H1 (cell line): ENCODE measurements around the gene CDK2. TPM values are rescaled to one million over a fixed set of nuclear protein-coding genes. Genes with fewer than 3 reads are reported as not detected.

ENCODE experiments used
- BCL11A ChIP-seq, 2 experiments: IDR thresholded peaks; one replicate each; pipeline ENCODE4 v1.6.1; 2011; ENCODE audit warnings: low read depth in 2 of 2, low read length in 2 of 2, mild to moderate bottlenecking in 2 of 2
- BRCA1 ChIP-seq: IDR thresholded peaks from 2 replicates; pipeline ENCODE4 v1.6.1; 2012; ENCODE audit warnings: low read depth, low read length, improper control_type of control experiment
- CBX5 ChIP-seq: fragments of 300-800, 300-1000 bp; sonication (generic); IDR thresholded peaks from 2 replicates; pipeline ENCODE4 v1.7.1; 2016; ENCODE audit warnings: antibody characterized with exemption, low read length, low read depth
- CHD1 ChIP-seq: IDR thresholded peaks from 2 replicates; pipeline ENCODE4 v1.6.1; 2012; ENCODE audit warnings: low read depth, low read length, improper control_type of control experiment
- CHD2 ChIP-seq: IDR thresholded peaks from 2 replicates; pipeline ENCODE4 v1.6.1; 2012; ENCODE audit warnings: low read length, improper control_type of control experiment
- CREB1 ChIP-seq: IDR thresholded peaks from 2 replicates; pipeline ENCODE4 v1.6.1; 2012; ENCODE audit warnings: inconsistent platforms
- CTBP2 ChIP-seq: IDR thresholded peaks from 2 replicates; pipeline ENCODE4 v1.7.0; 2011; ENCODE audit warnings: borderline replicate concordance, mild to moderate bottlenecking, moderate library complexity, mixed read lengths, low read length; ENCODE audit not compliant: insufficient read depth, insufficient read length
- EGR1 ChIP-seq: IDR thresholded peaks from 2 replicates; pipeline ENCODE4 v1.6.1; 2011; ENCODE audit warnings: low read depth, low read length, borderline replicate concordance
- JUN ChIP-seq: IDR thresholded peaks from 2 replicates; pipeline ENCODE4 v1.6.1; 2011; ENCODE audit warnings: low read depth, mild to moderate bottlenecking, improper control_type of control experiment, low read length
- JUND ChIP-seq: IDR thresholded peaks from 2 replicates; pipeline ENCODE4 v1.6.1; 2011; ENCODE audit warnings: mild to moderate bottlenecking, improper control_type of control experiment, low read length
- KDM1A ChIP-seq: fragments of 200-600, 300-600 bp; sonication (generic); IDR thresholded peaks from 2 replicates; pipeline ENCODE4 v1.7.1; 2016; ENCODE audit warnings: mild to moderate bottlenecking, low read length, borderline replicate concordance
- KDM4A ChIP-seq: IDR thresholded peaks from one replicate; pipeline ENCODE4 v1.7.1; 2012; ENCODE audit warnings: low read depth, mild to moderate bottlenecking, moderate library complexity, low read length, inconsistent platforms; ENCODE audit not compliant: severe bottlenecking
- MAFK ChIP-seq: IDR thresholded peaks from 2 replicates; pipeline ENCODE4 v1.6.1; 2012; ENCODE audit warnings: low read depth, mild to moderate bottlenecking, improper control_type of control experiment, low read length
- PHF8 ChIP-seq: fragments of 200-600 bp; sonication (generic); conservative IDR thresholded peaks from 2 replicates; pipeline ENCODE4 v1.7.1; 2012; ENCODE audit warnings: low read depth, mild to moderate bottlenecking, inconsistent platforms, low read length, moderate library complexity
- POLR2A ChIP-seq, 2 experiments: IDR thresholded peaks; 1 replicate in 1 of 2; 2 replicates in 1 of 2; pipeline ENCODE4 v1.6.1; 2011; ENCODE audit warnings: low read depth in 2 of 2, low read length in 2 of 2, mild to moderate bottlenecking in 2 of 2; ENCODE audit errors: control extremely low read depth in 1 of 2
- RAD21 ChIP-seq, 2 experiments: IDR thresholded peaks in 1 of 2; conservative IDR thresholded peaks in 1 of 2; 2 replicates each; pipeline ENCODE4 v1.6.1; 2011; ENCODE audit warnings: low read depth in 2 of 2, low read length in 2 of 2, improper control_type of control experiment in 1 of 2, inconsistent platforms in 1 of 2, mild to moderate bottlenecking in 1 of 2, moderate library complexity in 1 of 2
- RBBP5 ChIP-seq: IDR thresholded peaks from 2 replicates; pipeline ENCODE4 v1.7.1; 2012; ENCODE audit warnings: low read depth, mild to moderate bottlenecking, inconsistent platforms, low read length, moderate library complexity, borderline replicate concordance
- SAP30 ChIP-seq: fragments of 300-600 bp; sonication (generic); IDR thresholded peaks from 2 replicates; pipeline ENCODE4 v1.7.1; 2012; ENCODE audit warnings: low read length, moderate library complexity, mild to moderate bottlenecking, inconsistent platforms; ENCODE audit not compliant: insufficient read depth, insufficient replicate concordance
- SIN3A ChIP-seq, 2 experiments: IDR thresholded peaks in 1 of 2; conservative IDR thresholded peaks in 1 of 2; 2 replicates each; pipeline ENCODE4 v1.6.1; 2011 to 2012; ENCODE audit warnings: low read length in 2 of 2, improper control_type of control experiment in 1 of 2, low read depth in 1 of 2, mild to moderate bottlenecking in 1 of 2
- SIX5 ChIP-seq: IDR thresholded peaks from 2 replicates; pipeline ENCODE4 v1.6.1; 2011; ENCODE audit warnings: mild to moderate bottlenecking, low read depth, low read length
- SP1 ChIP-seq: IDR thresholded peaks from 2 replicates; pipeline ENCODE4 v1.6.1; 2011; ENCODE audit warnings: low read depth, low read length
- SRF ChIP-seq: IDR thresholded peaks from 2 replicates; pipeline ENCODE4 v1.6.1; 2011; ENCODE audit warnings: mild to moderate bottlenecking, low read depth, low read length, moderate library complexity
- SUZ12 ChIP-seq: fragments of 200-600 bp; sonication (generic); IDR thresholded peaks from 2 replicates; pipeline ENCODE4 v1.6.1; 2012; ENCODE audit warnings: mild to moderate bottlenecking, inconsistent platforms, low read length, moderate library complexity, mixed read lengths
- TAF1 ChIP-seq: IDR thresholded peaks from 2 replicates; pipeline ENCODE4 v1.6.1; 2011; ENCODE audit warnings: mild to moderate bottlenecking, low read depth, low read length
- TCF12 ChIP-seq: IDR thresholded peaks from 2 replicates; pipeline ENCODE4 v1.6.1; 2011; ENCODE audit warnings: low read depth, mild to moderate bottlenecking, low read length
- TEAD4 ChIP-seq: IDR thresholded peaks from 2 replicates; pipeline ENCODE4 v1.6.1; 2012; ENCODE audit warnings: low read depth, low read length, inconsistent platforms, mixed read lengths
- polyA plus RNA-seq, 7 experiments: library from polyadenylated mRNA; depleted of rRNA in 3 of 7; stranded (reverse) in 5 of 7; unstranded in 2 of 7; fragments of >200 nt in 5 of 7; fragments of 200-250 nt in 2 of 7; gene quantifications; 1 replicate in 5 of 7; 2 replicates in 1 of 7; 4 replicates in 1 of 7; pipeline versions ENCODE4 v1.2.1 to v1.2.3, GENCODE V29; 2011 to 2013; ENCODE audit warnings: missing spikeins in 2 of 7, mixed read lengths in 2 of 7
- total RNA-seq: library from RNA; stranded (reverse); fragmentation: NEBNext Ultra II Directional; extraction: Animal tissue kit (Norgen Biotek cat#: 25700); gene quantifications from 2 replicates; pipeline ENCODE4 v1.2.1, GENCODE V29; 2021

Gene CDK2
- total and polyA plus RNA-seq, 2 of the 8 experiments (the other 6 are each of a cell fraction or from before 2014, with no cell fraction given), result 39.4 to 42.5 TPM

GRCh38 chr12:55940065-55940732, 26.4 kb upstream of the CDK2 start (continued):
- TF ChIP-seq TCF12 (no peak), PHF8 (no peak), MAFK (no peak), SAP30 (no peak), CTBP2 (no peak), CHD1 (no peak), SUZ12 (no peak), CHD2 (peak; percentile 50; the same call in 1 of the 2 replicates), JUND (0 out of 2 replicates have a peak, but pooled peaks have one; percentile 29), BRCA1 (no peak), RBBP5 (no peak), SIN3A (conservative IDR thresholded peaks at IDR 0.05 in 1 of 2, IDR thresholded peaks at IDR 0.05 in 1 of 2; ENCODE audit: low read depth in 1 of 2, low read length in 2 of 2) (peak; percentile 78 to 93; a peak in 3 of 4 replicates), JUN (no peak), SIX5 (no peak), TAF1 (peak; percentile 53; the same call in 1 of the 2 replicates), RAD21 (IDR thresholded peaks at IDR 0.05 in 1 of 2, conservative IDR thresholded peaks at IDR 0.05 in 1 of 2; ENCODE audit: low read depth in 2 of 2, low read length in 2 of 2) (peak; percentile 82 to 88), TEAD4 (no peak), CBX5 (no peak), CREB1 (no peak), BCL11A (IDR thresholded peaks at IDR 0.05; ENCODE audit: low read depth in 2 of 2, low read length in 2 of 2) (no peak), EGR1 (no peak), POLR2A (IDR thresholded peaks at IDR 0.05; ENCODE audit: control extremely low read depth in 1 of 2, low read depth in 2 of 2, low read length in 2 of 2) (0 out of 3 replicates have a peak, but pooled peaks of 1 of the 2 experiments have one; percentile 22), KDM1A (no peak), KDM4A (no peak), SP1 (0 out of 2 replicates have a peak, but pooled peaks have one; percentile 32), SRF (no peak)
